Measurements from ENCODE around the gene BNIP5. TPM values are rescaled to one million over a fixed set of nuclear protein-coding genes. Genes with fewer than 3 reads are reported as not detected.

Gene BNIP5
- total RNA-seq, 1 donor from 2014 or later = not detected

DNA sequence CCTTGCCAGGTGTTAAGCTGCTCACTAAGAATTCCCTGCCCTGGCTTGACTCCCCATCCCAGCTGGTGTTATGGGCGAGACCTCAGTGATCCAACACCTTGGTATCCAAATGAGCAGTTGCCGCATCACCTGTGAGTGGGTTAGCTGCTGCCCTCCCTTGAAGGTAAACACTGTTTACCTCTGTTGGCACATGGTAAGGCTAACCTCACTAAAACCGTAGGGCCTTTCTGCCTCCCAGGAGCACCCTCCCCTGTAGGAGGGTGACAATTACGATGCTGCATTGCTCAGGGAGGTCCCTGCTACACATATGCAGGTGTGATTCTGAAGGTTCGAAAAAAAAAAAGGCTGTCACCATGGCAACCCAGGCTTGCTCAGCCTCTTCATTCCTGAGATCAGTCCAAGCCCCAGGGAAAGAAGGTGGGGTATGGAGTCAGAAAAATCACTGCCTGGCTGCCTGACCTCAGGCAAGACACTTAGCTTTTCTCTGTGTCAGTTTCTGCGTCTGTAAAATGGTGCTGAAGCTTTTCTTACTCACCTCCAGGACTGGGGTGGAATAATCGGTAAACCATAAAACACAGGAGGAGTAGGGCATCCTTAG lies 47.3 kb downstream of the BNIP5 start:
- Histone ChIP-seq H3K9me3 (no peaks in the 10 kb centered on the region), H3K36me3 (no peaks in the 10 kb centered on the region), H3K4me1 (no peaks in the 10 kb centered on the region), H3K27me3 (peaks cover 3% of the 10 kb centered on the region), H3K27ac (no peak overlapping the region), H3K4me3 (no peak overlapping the region)
- TF ChIP-seq, protein P1, sequence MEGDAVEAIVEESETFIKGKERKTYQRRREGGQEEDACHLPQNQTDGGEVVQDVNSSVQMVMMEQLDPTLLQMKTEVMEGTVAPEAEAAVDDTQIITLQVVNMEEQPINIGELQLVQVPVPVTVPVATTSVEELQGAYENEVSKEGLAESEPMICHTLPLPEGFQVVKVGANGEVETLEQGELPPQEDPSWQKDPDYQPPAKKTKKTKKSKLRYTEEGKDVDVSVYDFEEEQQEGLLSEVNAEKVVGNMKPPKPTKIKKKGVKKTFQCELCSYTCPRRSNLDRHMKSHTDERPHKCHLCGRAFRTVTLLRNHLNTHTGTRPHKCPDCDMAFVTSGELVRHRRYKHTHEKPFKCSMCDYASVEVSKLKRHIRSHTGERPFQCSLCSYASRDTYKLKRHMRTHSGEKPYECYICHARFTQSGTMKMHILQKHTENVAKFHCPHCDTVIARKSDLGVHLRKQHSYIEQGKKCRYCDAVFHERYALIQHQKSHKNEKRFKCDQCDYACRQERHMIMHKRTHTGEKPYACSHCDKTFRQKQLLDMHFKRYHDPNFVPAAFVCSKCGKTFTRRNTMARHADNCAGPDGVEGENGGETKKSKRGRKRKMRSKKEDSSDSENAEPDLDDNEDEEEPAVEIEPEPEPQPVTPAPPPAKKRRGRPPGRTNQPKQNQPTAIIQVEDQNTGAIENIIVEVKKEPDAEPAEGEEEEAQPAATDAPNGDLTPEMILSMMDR (IDR thresholded peaks at IDR 0.05) = no peak
- DNase-seq (ENCODE audit: low spot score in 2 of 2) = no peak
- intact Hi-C loops (cut with DNase I) = no loop called here

DNA sequence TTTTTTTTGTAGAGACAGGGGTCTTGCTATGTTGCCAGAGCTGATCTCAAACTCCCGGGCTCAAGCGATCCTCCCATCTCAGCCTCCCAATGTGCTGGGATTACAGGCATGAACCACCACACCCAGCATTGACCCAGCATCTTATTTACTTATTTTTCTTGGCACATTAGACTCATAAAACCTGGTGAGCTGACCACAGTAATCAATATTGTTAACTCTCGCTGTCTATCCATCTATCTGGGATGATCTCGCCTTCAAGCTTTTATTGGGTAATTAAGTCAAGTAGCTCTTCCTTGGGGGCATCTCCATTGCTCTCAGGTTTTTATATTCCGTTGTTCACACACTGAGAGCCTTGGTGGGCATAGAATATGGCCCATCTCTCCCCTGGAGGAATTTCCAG lies 49.8 kb downstream of the BNIP5 start:
- H3K27ac ChIP-seq = no peak overlapping the region
- H3K4me1 ChIP-seq = no peaks in the 10 kb centered on the region
- H3K27me3 ChIP-seq = peaks cover 3% of the 10 kb centered on the region
- no peaks in the 10 kb centered on the region for H3K9me3 ChIP-seq
- DNase-seq (ENCODE audit: low spot score in 2 of 2) = no peak
- TF ChIP-seq, protein P1 (IDR thresholded peaks at IDR 0.05) = no peak
- H3K4me3 ChIP-seq = no peak overlapping the region
- intact Hi-C loops (cut with DNase I) = no loop called here
- no peaks in the 10 kb centered on the region for H3K36me3 ChIP-seq

DNA sequence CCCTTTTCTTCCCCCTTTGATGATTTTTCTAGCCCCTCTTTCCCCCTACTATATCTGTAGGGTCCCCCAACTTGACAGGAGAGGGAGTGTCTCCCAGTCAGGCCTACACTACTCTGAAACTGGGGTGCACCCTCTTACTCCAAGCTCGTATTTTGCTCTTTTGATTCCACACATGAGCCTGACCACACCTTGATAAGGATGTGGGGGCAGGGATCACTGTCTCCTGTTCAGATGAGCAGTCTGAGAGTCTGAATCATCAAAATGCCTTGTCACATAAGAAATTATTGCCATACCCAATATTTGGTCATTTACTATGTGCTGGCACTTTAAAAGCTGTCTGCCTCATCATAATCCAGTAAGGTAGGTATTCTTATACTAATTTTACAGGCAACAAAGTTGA lies 50.9 kb downstream of the BNIP5 start:
- no peak overlapping the region for H3K27ac ChIP-seq
- intact Hi-C loops (cut with DNase I) = no loop called here
- TF ChIP-seq, protein P1 (IDR thresholded peaks at IDR 0.05) = no peak
- no peak for DNase-seq (ENCODE audit: low spot score in 2 of 2)
- H3K4me1 ChIP-seq = no peaks in the 10 kb centered on the region
- H3K27me3 ChIP-seq = peaks cover 3% of the 10 kb centered on the region
- no peaks in the 10 kb centered on the region for H3K9me3 ChIP-seq
- no peaks in the 10 kb centered on the region for H3K36me3 ChIP-seq
- no peak overlapping the region for H3K4me3 ChIP-seq

DNA sequence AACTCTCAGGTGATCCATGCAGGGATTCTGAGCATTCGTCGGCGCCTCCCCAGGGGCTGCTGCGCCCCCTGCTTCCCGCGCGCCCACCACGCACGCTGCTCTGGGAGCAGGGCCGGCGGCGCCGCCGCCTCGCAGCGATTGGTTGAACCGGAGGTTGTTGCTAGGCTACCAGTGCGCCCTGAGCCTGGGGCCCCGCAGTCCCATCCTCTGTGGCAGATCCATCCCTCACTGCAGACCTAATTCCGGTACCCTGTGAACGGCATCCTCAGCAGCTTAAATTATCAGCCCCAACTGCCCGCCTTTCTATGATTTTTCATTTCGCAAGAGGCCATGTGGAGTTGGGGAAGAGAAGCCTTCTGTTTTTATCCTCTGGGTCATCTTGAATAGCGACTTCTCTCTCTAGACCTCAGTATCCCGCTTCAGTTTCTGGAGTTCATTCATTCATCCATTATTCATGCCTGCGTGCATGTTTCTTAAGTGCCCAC lies 51.5 kb downstream of the BNIP5 start:
- no peaks in the 10 kb centered on the region for H3K9me3 ChIP-seq
- intact Hi-C loops (cut with DNase I) = no loop called here
- no peak overlapping the region for H3K27ac ChIP-seq
- TF ChIP-seq, protein P1 (IDR thresholded peaks at IDR 0.05) = no peak
- DNase-seq (ENCODE audit: low spot score in 2 of 2) = no peak
- peaks cover 3% of the 10 kb centered on the region for H3K27me3 ChIP-seq
- H3K36me3 ChIP-seq = no peaks in the 10 kb centered on the region
- no peaks in the 10 kb centered on the region for H3K4me1 ChIP-seq
- no peak overlapping the region for H3K4me3 ChIP-seq

DNA sequence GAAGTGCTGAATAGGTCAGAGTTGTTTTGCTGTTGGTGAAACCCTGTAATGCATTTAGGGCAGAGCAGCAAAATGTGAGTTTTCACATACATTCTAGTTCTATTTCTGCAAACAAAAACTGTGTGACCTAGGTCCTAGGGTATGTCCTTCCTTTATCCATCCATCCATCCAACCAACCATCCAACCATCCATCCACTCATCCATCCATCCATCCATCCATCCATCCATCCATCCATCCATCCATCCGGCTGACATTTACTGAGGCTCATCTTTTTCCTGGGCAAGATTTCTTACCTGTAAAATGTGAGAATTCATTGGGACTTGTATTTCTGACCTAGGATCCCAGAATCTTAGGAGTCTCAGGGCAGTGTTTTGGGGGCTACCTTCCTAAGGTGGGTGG lies 52.3 kb downstream of the BNIP5 start:
- TF ChIP-seq, protein P1 (IDR thresholded peaks at IDR 0.05) = no peak
- no peaks in the 10 kb centered on the region for H3K9me3 ChIP-seq
- no peaks in the 10 kb centered on the region for H3K4me1 ChIP-seq
- no peak overlapping the region for H3K4me3 ChIP-seq
- intact Hi-C loops (cut with DNase I) = no loop called here
- no peak for DNase-seq (ENCODE audit: low spot score in 2 of 2)
- peaks cover 3% of the 10 kb centered on the region for H3K27me3 ChIP-seq
- H3K27ac ChIP-seq = no peak overlapping the region
- no peaks in the 10 kb centered on the region for H3K36me3 ChIP-seq

DNA sequence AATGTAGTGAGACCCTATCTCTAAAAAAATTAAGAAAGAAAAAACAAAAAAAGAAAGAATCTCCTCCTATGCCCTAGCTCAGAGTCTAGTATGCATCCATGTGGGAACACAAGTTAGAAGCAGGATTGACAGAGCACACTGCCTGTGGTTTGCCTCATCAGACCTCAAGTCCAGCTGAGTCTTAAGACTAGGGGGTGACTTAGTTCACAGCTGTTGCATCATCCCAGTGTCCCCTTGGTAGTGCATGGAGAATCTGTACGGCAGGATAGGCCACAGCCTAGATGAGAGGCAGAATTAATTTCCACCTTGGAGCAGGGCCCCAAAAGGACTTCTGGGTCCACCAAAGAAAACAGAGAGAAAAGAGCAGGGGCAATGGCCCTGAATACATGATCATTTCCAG lies 53.1 kb downstream of the BNIP5 start:
- Histone ChIP-seq H3K27me3 (peaks cover 3% of the 10 kb centered on the region), H3K36me3 (no peaks in the 10 kb centered on the region), H3K27ac (no peak overlapping the region), H3K4me1 (no peaks in the 10 kb centered on the region), H3K4me3 (no peak overlapping the region), H3K9me3 (no peaks in the 10 kb centered on the region)
- DNase-seq (ENCODE audit: low spot score in 2 of 2) = no peak
- TF ChIP-seq, protein P1 (IDR thresholded peaks at IDR 0.05) = no peak
- intact Hi-C loops (cut with DNase I) = no loop called here
